M059J (cell line): Measurements from ENCODE around the gene ZNF845. TPM values are rescaled to one million over a fixed set of nuclear protein-coding genes. Genes with fewer than 3 reads are reported as not detected.
"Not testable (repeated sequence)": the region's sequence is repeated elsewhere in the genome, so short reads cannot be mapped to it uniquely, and the experiment has no call there.

Experiments
- DNase-seq: peaks from one replicate; pipeline ENCODE4 v3.0.0-alpha.2; 2012; ENCODE audit warnings: low read depth
- total RNA-seq: library from RNA; depleted of rRNA; stranded (reverse); fragments of >200 nt; shearing (Covaris generic); gene quantifications from 2 replicates; pipeline ENCODE4 v1.2.3, GENCODE V29; 2014; rRNA removed

ZNF845 gene
- total RNA-seq, 1 experiment from 2014 or later, result 13.6 TPM

GRCh38 chr19:53381376-53381775 is 47.8 kb downstream of the ZNF845 start:
- DNase-seq, result no peak

GRCh38 chr19:53388168-53388567 is 54.6 kb downstream of the ZNF845 start:
- no peak for DNase-seq

DNA sequence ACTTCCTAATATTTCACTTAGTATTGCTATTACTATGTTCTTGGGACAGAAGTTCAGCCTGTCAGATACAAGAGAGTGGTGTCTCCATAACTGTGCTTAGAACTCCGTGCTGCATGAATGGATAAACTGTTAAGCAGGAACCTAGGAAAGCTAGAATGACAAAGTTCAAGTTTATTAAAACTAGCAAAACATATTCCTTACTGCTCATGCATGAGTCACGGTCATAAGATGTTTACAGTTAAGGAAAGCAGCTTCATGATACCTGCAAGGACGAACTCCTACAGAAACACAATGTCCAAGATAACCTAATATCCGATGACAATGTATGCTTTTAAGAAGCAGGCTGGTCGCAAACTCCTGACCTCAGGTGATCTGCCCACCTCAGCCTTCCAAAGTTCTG is 55.4 kb downstream of the ZNF845 start:
- no peak for DNase-seq

GRCh38 chr19:53389571-53389970 is 56.0 kb downstream of the ZNF845 start:
- no peak for DNase-seq

GRCh38 chr19:53389978-53390377 is 56.4 kb downstream of the ZNF845 start:
- no peak for DNase-seq

GRCh38 chr19:53394522-53394973 is 61.0 kb downstream of the ZNF845 start:
- DNase-seq, result peak; percentile 83

- peak; percentile 91 for DNase-seq
These were observed 61.7 kb downstream of the ZNF845 start, which contains the start of gene ZNF765 for GRCh38 chr19:53394974-53395839. ZNF765 (plus strand) TSS chr19:53395149; CDS start chr19:53398016, 2,867 bp downstream.

- DNase-seq, result not testable (repeated sequence)
These were observed 62.4 kb downstream of the ZNF845 start for GRCh38 chr19:53395840-53396524.

- no peak for DNase-seq
These were observed 62.9 kb downstream of the ZNF845 start for GRCh38 chr19:53396525-53396868.

GRCh38 chr19:53397918-53398317 is 64.4 kb downstream of the ZNF845 start:
- DNase-seq, result not testable (repeated sequence)

Other genes with a start within 250 kb of the ZNF845 start
- gene ZNF160, start 230.3 kb upstream of the ZNF845 start, total RNA-seq, result 21.4 and 22.4 TPM in 2 replicates
- gene ZNF415, start 200.8 kb upstream of the ZNF845 start, total RNA-seq, result 4.8 and 8.4 TPM in 2 replicates
- 11.2 and 16.2 TPM in 2 replicates for gene ZNF347, start 174.7 kb upstream of the ZNF845 start, total RNA-seq
- gene ZNF665, start 140.4 kb upstream of the ZNF845 start, total RNA-seq, result 1.1 and 8.2 TPM in 2 replicates
- 6.4 and 7.7 TPM in 2 replicates for gene ZNF677, start 78.9 kb upstream of the ZNF845 start, total RNA-seq
- gene VN1R2, start 75.5 kb upstream of the ZNF845 start, total RNA-seq, result not detected in 2 replicates
- not detected in 2 replicates for gene VN1R4, start 66.0 kb upstream of the ZNF845 start, total RNA-seq
- gene ZNF525, start 32.0 kb downstream of the ZNF845 start, total RNA-seq, result 8.7 and 9.3 TPM in 2 replicates
- 10.1 and 10.9 TPM in 2 replicates for gene ZNF765, start 61.4 kb downstream of the ZNF845 start, total RNA-seq
- gene ZNF761, start 98.2 kb downstream of the ZNF845 start, total RNA-seq, result 17.4 and 22.2 TPM in 2 replicates
- 3.7 and 4.2 TPM in 2 replicates for gene ZNF813, start 134.0 kb downstream of the ZNF845 start, total RNA-seq
- 5.3 and 12.3 TPM in 2 replicates for gene ZNF331, start 204.4 kb downstream of the ZNF845 start, total RNA-seq